ENCODE measurements around the gene ZNF154. TPM values are rescaled to one million over a fixed set of nuclear protein-coding genes. Genes with fewer than 3 reads are reported as not detected.
"Not testable (repeated sequence)": the region's sequence is repeated elsewhere in the genome, so short reads cannot be mapped to it uniquely, and the experiment has no call there.

ZNF154 gene
- polyA plus RNA-seq = 1 to 10 TPM; 1.6 to 4.2 (median 3.2) TPM

DNA sequence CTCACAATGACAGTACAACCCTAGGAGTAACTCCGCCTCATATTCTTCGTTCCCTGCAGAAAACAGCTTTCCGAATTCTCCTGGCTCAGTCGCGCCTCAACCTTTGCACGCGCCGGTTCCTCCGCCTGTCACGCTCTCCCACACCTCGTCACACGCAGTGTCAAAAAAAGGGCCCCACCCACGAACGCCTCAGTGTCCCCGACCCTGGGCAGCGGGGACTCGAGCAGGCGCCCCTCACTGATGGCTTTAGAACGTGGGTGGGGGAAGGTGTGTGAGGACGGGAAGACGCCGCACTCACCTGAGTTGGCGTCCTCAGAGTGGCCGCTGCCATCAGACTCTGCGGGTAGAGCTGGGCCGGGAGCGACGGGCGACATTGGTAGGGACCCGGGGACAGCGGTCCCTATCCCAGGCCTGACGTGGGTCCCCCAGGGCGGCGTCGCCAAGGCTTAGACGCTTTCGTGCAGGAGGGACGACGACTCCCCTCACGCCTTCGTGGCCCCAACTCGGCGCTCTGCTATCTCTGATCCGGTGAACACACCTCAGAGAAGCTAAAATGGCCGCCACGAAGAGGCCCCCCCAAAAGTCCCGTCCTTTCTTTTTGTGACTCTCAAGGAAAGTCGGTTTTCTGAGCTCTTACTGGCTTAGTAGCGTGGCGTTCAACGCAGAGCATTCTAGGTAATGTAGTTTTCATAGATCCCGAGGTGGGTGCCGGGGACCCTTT lies at the start of gene ZNF154:
ZNF154 (minus strand) TSS at position 564 of the 721 bp plus-strand sequence; CDS start at position 331, 233 bp downstream.
- H3K9me3 Mint-ChIP-seq = peaks cover 3 to 92% (median 43%) of the 10 kb centered on the region in 6 donors
- peaks cover 31 to 57% of the 10 kb centered on the region in 2 donors for H3K4me1 Mint-ChIP-seq

DNA sequence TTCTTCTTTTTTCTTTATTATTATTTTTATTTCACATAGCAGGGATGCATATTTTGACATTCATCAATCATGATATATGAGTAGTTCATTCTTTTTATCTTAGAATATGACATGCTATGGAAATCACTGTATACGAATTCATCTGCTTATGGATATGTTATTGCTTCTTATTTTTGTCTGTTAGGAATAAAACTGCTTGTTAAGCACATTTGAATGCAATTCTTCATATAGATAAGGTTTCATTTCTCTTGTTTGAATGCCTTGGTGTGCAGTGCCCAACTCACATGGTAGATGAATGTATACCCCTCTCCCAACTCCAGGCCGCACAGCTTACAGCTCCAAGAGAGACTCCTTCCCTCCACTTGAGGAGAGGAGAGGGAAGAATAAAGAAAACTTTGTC lies 48.9 kb upstream of the ZNF154 start:
- Mint-ChIP-seq H3K36me3 (peaks cover 58 to 71% (median 62%) of the 10 kb centered on the region in 3 donors), H3K9me3 (peaks cover 9 to 77% (median 53%) of the 10 kb centered on the region in 6 donors), H3K4me3 (no peak overlapping the region), H3K27ac (no peak overlapping the region), H3K27me3 (ENCODE audit: low read depth in 3 of 3) (peaks cover 0 to 5% (median 0%) of the 10 kb centered on the region in 3 donors), H3K4me1 (no peaks in the 10 kb centered on the region)
- DNase-seq = no peak

More for the DNA sequence above, at the start of gene ZNF154:
- Mint-ChIP-seq H3K4me3 (peak within 1 kb of the TSS; percentile 84 to 97 (median 90)), H3K27me3 (ENCODE audit: low read depth in 3 of 3) (peaks cover 2 to 7% (median 4%) of the 10 kb centered on the region in 3 donors), H3K36me3 (peaks cover 36 to 42% (median 37%) of the 10 kb centered on the region in 3 donors), H3K27ac (peak within 1 kb of the TSS; percentile 60 to 95 (median 88))
- peak; percentile 44 to 74 (median 59) for DNase-seq

DNA sequence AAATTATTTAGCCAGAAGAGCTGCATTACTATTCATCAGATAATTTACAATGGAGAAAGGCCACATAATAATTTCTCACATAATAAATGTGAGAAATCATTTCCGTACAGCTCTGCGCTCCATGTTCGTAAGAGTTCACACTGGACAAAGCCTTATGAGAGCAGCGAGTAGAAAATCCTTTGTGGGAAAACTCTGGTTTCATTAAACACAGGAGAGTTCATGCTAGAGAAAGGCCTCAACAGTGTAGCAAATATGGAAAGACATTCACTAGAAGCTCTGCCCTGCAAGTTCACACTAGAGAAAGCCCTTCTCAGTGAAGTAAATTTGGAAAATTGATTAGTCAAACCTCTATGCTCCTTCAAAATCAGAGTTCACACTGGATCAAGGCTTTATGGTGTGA lies 46.0 kb upstream of the ZNF154 start:
- DNase-seq = no peak
- no peak overlapping the region for H3K4me3 Mint-ChIP-seq
- H3K4me1 Mint-ChIP-seq = peaks cover 4 to 6% of the 10 kb centered on the region in 2 donors
- H3K27me3 Mint-ChIP-seq (ENCODE audit: low read depth in 3 of 3) = peaks cover 0 to 5% (median 0%) of the 10 kb centered on the region in 3 donors
- H3K36me3 Mint-ChIP-seq = peaks cover 73 to 94% (median 84%) of the 10 kb centered on the region in 3 donors
- no peak overlapping the region for H3K27ac Mint-ChIP-seq
- H3K9me3 Mint-ChIP-seq = peaks cover 19 to 91% (median 73%) of the 10 kb centered on the region in 6 donors

DNA sequence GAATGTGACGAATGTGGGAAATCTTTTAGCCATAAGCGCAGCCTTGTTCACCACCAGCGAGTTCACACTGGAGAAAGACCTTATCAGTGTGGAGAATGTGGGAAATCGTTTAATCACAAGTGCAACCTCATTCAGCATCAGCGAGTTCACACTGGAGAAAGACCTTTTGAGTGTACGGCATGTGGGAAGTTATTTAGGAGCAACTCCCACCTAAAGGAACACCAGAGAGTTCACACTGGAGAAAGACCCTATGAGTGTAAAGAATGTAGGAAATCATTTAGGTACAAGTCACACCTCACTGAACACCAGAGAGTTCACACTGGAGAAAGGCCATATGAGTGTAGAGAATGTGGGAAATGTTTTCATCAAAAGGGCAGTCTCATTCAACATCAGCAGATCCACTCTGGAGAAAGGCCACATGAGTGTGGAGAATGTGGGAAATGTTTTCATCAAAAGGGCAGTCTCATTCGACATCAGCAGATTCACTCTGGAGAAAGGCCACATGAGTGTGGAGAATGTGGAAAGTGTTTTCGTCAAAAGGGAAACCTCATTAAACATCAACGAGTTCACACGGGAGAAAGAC lies 45.2 kb upstream of the ZNF154 start:
- Mint-ChIP-seq H3K36me3 (peaks cover 77 to 96% (median 87%) of the 10 kb centered on the region in 3 donors), H3K4me1 (peaks cover 6 to 14% of the 10 kb centered on the region in 2 donors), H3K27me3 (ENCODE audit: low read depth in 3 of 3) (peaks cover 0 to 5% (median 0%) of the 10 kb centered on the region in 3 donors), H3K27ac (no peak overlapping the region), H3K9me3 (peaks cover 21 to 93% (median 80%) of the 10 kb centered on the region in 6 donors), H3K4me3 (no peak overlapping the region)
- DNase-seq = no peak

DNA sequence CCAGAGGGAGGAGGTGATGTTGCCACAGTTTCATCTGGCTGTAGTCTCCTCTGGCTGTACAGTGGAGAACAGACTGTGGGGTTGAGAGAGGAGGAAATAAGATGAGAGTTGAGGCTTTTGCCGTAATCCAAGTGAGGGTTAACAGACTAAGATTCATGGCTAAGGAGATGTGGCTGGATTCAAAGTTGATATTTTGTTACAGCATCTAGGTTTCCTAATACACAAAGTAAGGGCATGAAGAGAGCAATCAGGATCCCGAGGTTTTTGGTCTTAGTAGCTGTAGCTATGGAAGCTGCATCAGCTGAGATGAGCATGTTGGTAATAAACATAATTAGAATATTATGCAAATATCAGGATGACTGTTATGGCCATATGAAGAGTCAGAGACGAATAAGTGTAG lies 39.0 kb upstream of the ZNF154 start:
- H3K27ac Mint-ChIP-seq = no peak overlapping the region
- peaks cover 24 to 60% (median 56%) of the 10 kb centered on the region in 6 donors for H3K9me3 Mint-ChIP-seq

DNA sequence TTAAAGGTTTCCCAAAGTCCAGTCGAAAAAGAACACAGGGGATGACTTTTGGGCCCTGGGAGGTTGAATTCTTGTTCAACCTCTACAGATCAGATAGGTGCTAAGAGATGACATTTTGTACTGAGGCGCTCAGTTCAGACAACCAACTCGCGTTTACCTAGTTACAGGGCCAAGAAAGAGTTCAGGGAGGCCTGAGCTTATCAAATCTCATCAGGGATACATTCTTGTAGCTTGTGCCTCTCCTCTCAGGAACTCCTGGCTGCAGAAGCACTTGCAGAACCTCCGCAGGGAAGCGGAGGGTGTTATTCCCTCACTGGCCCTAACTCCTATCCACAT lies 38.4 kb upstream of the ZNF154 start:
- peaks cover 29 to 45% of the 10 kb centered on the region in 2 donors for H3K4me1 Mint-ChIP-seq
- peak overlapping the region; percentile 91 to 99 (median 94) for H3K27ac Mint-ChIP-seq
- peaks cover 0 to 2% (median 0%) of the 10 kb centered on the region in 3 donors for H3K27me3 Mint-ChIP-seq (ENCODE audit: low read depth in 3 of 3)
- peaks cover 20 to 54% (median 50%) of the 10 kb centered on the region in 6 donors for H3K9me3 Mint-ChIP-seq
- H3K36me3 Mint-ChIP-seq = peaks cover 47 to 56% (median 48%) of the 10 kb centered on the region in 3 donors
- H3K4me3 Mint-ChIP-seq = peak overlapping the region; percentile 91 to 100 (median 95)
- DNase-seq = no peak

More for the DNA sequence above, 39.0 kb upstream of the ZNF154 start:
- peak overlapping the region; percentile 53 to 100 (median 95) for H3K4me3 Mint-ChIP-seq
- H3K27me3 Mint-ChIP-seq (ENCODE audit: low read depth in 3 of 3) = peaks cover 0 to 2% (median 0%) of the 10 kb centered on the region in 3 donors
- peaks cover 31 to 45% of the 10 kb centered on the region in 2 donors for H3K4me1 Mint-ChIP-seq
- no peak for DNase-seq
- peaks cover 53 to 62% (median 54%) of the 10 kb centered on the region in 3 donors for H3K36me3 Mint-ChIP-seq

DNA sequence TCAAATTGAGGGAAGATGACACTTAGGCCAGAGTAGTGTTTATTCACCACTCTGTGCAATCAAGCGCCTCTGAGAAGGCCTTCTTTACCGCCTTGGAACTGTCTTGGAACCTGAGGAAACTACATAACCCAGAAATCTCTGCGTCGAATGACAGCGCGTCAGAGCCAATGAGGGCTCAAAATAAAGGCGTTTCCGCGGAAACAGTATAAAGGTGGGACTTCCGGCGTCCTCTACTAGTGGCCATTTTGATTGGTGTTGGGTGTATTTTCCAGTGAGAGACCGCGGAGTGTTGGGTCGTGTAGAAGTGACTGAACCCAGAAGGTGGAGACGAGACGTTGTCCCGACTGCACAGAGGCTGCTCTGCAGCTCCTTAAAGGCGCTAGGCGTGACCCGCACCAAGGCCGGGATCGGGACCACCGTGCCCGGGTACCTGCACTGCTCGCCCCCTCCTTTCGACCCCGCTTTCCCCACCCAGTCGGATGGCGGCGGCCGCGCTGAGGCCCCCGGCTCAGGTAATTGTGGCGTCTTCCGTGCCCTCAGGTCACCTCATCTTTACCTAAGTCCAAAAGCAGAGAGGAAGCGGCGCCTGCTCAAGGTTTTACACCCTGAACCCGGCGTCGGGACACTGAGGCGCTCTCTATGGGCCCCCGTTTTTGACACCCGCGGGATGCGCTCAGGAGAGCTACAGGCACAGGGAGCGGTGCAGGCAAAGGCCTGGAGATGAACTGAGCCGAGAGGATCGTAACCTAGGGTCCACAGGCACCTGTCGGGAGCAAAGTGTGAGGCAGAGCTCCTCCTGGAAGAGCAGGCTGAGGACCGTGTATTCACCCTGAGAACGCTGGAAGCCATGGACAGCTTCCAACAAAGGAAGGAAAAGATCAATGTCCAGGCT lies 37.8 kb upstream of the ZNF154 start, which contains the start of gene ZNF776:
ZNF776 (plus strand) TSS at position 236 of the 892 bp plus-strand sequence; CDS start at position 480, 244 bp downstream.
- peak within 1 kb of the TSS; percentile 91 to 100 (median 95) for H3K4me3 Mint-ChIP-seq
- peaks cover 17 to 48% (median 45%) of the 10 kb centered on the region in 6 donors for H3K9me3 Mint-ChIP-seq
- H3K36me3 Mint-ChIP-seq = peaks cover 42 to 50% (median 42%) of the 10 kb centered on the region in 3 donors
- peak within 1 kb of the TSS; percentile 91 to 99 (median 94) for H3K27ac Mint-ChIP-seq
- H3K27me3 Mint-ChIP-seq (ENCODE audit: low read depth in 3 of 3) = peaks cover 0 to 2% (median 2%) of the 10 kb centered on the region in 3 donors
- H3K4me1 Mint-ChIP-seq = peaks cover 26 to 45% of the 10 kb centered on the region in 2 donors
- DNase-seq = peak; percentile 81 to 85 (median 82)

DNA sequence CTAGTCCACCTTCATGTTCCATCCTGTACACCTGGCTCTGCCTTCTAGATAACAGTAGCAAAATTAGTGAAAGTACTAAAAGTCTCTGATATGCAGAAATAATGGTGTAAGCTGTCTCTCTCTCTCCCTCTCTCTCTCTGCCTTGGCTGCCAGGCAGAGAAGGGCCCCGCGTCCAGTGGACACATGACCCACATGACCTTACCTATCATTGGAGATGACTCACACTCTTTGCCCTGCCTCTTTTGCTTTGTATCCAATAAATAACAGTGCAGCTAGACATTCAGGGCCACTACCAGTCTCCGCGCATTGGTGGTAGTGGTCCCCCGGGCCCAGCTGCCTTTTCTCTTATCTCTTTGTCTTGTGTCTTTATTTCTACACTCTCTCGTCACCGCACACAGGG lies 29.8 kb upstream of the ZNF154 start:
- not testable (repeated sequence) for H3K36me3 Mint-ChIP-seq, H3K4me3 Mint-ChIP-seq, H3K4me1 Mint-ChIP-seq, H3K9me3 Mint-ChIP-seq, DNase-seq, H3K27ac Mint-ChIP-seq
- H3K27me3 Mint-ChIP-seq (ENCODE audit: low read depth in 3 of 3) = peaks cover 4 to 13% (median 5%) of the 10 kb centered on the region in 3 donors

DNA sequence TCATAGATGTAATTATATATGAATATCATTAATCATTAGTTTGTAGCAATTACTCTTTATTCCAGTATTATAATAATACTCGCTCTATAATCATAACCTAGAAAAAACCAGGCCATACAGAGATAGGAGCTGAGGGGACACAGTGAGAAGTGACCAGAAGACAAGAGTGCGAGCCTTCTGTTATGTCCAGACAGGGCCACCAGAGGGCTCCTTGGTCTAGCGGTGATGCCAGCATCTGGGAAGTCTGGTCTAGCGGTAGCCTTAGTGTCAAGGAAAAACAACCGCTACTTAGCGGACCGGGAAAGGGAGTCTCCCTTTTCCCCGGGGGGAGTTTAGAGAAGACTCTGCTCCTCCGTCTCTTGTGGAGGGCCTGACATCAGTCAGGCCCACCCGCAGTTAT lies 29.3 kb upstream of the ZNF154 start:
- not testable (repeated sequence) for H3K27ac Mint-ChIP-seq, H3K4me1 Mint-ChIP-seq, H3K4me3 Mint-ChIP-seq, H3K36me3 Mint-ChIP-seq, H3K9me3 Mint-ChIP-seq
- H3K27me3 Mint-ChIP-seq (ENCODE audit: low read depth in 3 of 3) = peaks cover 4 to 13% (median 5%) of the 10 kb centered on the region in 3 donors
- peak; percentile 24 to 31 (median 25) for DNase-seq

DNA sequence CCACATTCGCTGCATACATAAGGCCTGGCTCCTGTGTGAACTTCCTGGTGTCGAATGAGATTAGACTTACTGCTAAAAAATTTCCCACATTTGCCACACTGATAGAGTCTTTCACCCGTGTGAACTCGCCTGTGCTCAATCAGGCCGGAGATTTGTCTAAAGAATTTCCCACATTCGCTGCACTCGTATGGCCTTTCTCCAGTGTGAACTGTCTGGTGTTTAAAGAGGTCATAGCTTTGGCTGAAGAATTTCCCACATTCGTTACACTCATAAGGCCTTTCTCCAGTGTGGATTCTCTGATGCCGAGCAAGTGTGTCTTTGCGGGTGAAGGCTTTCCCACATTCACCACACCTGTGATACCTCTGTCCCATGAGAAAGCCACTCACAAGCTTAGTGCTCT lies 11.9 kb upstream of the ZNF154 start:
- H3K27me3 Mint-ChIP-seq (ENCODE audit: low read depth in 3 of 3) = peaks cover 0 to 4% (median 3%) of the 10 kb centered on the region in 3 donors
- peaks cover 12 to 32% of the 10 kb centered on the region in 2 donors for H3K4me1 Mint-ChIP-seq
- H3K4me3 Mint-ChIP-seq = no peak overlapping the region
- H3K27ac Mint-ChIP-seq = peak overlapping the region in 1 of 6 donors; percentile 17
- H3K36me3 Mint-ChIP-seq = peaks cover 62 to 66% (median 65%) of the 10 kb centered on the region in 3 donors
- peaks cover 8 to 84% (median 68%) of the 10 kb centered on the region in 6 donors for H3K9me3 Mint-ChIP-seq
- DNase-seq = no peak

DNA sequence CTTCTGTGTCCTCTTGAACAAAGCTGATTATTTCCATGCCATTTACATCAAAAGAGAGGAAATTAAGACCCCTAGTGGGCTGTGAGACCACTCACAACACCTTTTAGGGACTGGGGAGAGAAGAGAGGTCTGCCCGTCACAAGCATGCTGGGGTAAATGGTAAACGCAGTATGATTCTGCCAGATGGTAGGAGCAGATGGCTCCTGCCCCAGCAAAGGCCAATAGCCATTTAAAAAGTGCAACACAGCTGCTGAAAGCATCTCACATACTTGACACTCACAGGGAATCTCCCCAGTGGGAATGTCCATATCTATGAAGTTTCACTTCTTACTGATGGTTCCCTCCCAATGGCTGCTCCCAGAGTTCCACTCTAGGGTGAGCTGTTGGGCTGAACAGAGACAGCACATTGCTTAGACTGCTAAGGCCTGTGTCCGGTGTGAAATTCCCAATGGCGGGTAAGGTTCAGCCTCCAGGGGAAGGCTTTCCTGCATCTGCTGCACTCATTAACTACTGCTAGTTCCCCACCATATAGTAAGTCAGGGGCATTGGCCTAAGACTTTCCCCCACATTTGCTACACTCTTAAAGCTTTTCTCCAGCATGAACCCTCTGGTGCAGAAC lies 11.0 kb upstream of the ZNF154 start:
- H3K9me3 Mint-ChIP-seq = peaks cover 8 to 88% (median 72%) of the 10 kb centered on the region in 6 donors
- peaks cover 0 to 3% (median 2%) of the 10 kb centered on the region in 3 donors for H3K27me3 Mint-ChIP-seq (ENCODE audit: low read depth in 3 of 3)
- H3K4me3 Mint-ChIP-seq = no peak overlapping the region
- no peak for DNase-seq
- H3K36me3 Mint-ChIP-seq = peaks cover 66 to 70% (median 69%) of the 10 kb centered on the region in 3 donors
- no peak overlapping the region for H3K27ac Mint-ChIP-seq
- H3K4me1 Mint-ChIP-seq = peaks cover 12 to 30% of the 10 kb centered on the region in 2 donors

DNA sequence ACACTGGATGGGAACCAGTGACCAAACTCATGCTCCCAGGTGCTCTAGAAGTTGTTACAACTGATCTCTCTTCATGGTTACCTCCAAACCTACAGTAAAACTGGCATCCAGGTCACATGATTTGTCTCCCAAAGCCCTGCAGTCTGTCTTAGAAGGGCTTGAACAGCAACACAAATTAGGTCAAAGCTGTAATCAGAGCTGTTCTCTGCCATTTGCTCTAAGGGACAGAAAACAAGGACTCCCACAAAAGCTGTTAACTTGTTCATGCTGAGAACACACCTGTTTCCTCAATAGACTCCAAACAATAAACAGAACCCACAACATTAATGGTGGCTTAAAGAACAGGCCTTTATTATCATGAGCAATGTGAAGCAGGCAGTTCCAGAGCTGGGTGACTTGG lies 10.4 kb upstream of the ZNF154 start:
- H3K9me3 Mint-ChIP-seq = peaks cover 9 to 88% (median 69%) of the 10 kb centered on the region in 6 donors
- DNase-seq = no peak
- no peak overlapping the region for H3K4me3 Mint-ChIP-seq
- H3K36me3 Mint-ChIP-seq = peaks cover 65 to 70% (median 70%) of the 10 kb centered on the region in 3 donors
- H3K27me3 Mint-ChIP-seq (ENCODE audit: low read depth in 3 of 3) = peaks cover 0 to 3% (median 2%) of the 10 kb centered on the region in 3 donors
- peak overlapping the region in 1 of 6 donors; percentile 12 for H3K27ac Mint-ChIP-seq
- H3K4me1 Mint-ChIP-seq = peaks cover 9 to 24% of the 10 kb centered on the region in 2 donors

All from immature natural killer cell (primary cell).